ENCODE data around the gene TAOK1. TPM values are rescaled to one million over a fixed set of nuclear protein-coding genes. Genes with fewer than 3 reads are reported as not detected.

TAOK1 gene
- total RNA-seq, 4 donors from 2014 or later: 28.7 to 104 (median 42.8) TPM

GRCh38 chr17:29368926-29369325, 21.2 kb upstream of the TAOK1 start:
- H3K27me3 ChIP-seq: no peaks in the 10 kb centered on the region
- TF ChIP-seq CTCF (IDR thresholded peaks at IDR 0.05) (no peak), POLR2A (IDR thresholded peaks at IDR 0.05) (no peak)
- H3K9me3 ChIP-seq: no peaks in the 10 kb centered on the region
- H3K4me1 ChIP-seq: no peaks in the 10 kb centered on the region
- no peak overlapping the region for H3K4me3 ChIP-seq
- no peaks in the 10 kb centered on the region for H3K36me3 ChIP-seq
- DNase-seq: no peak
- H3K27ac ChIP-seq: no peak overlapping the region

- Histone ChIP-seq H3K27ac (no peak overlapping the region), H3K36me3 (no peaks in the 10 kb centered on the region), H3K4me1 (no peaks in the 10 kb centered on the region), H3K4me3 (no peak overlapping the region), H3K27me3 (no peaks in the 10 kb centered on the region), H3K9me3 (no peaks in the 10 kb centered on the region)
- TF ChIP-seq CTCF (IDR thresholded peaks at IDR 0.05) (peak; percentile 77 to 95 (median 86)), POLR2A (IDR thresholded peaks at IDR 0.05) (no peak)
- peak; percentile 54 to 81 (median 54) for DNase-seq
Measured at GRCh38 chr17:29369831-29370735, 20.1 kb upstream of the TAOK1 start.

- H3K36me3 ChIP-seq: no peaks in the 10 kb centered on the region
- H3K27me3 ChIP-seq: no peaks in the 10 kb centered on the region
- no peaks in the 10 kb centered on the region for H3K9me3 ChIP-seq
- H3K4me1 ChIP-seq: peaks cover 0 to 4% (median 0%) of the 10 kb centered on the region in 4 donors
- DNase-seq: no peak
- H3K4me3 ChIP-seq: no peak overlapping the region
- no peak overlapping the region for H3K27ac ChIP-seq
- TF ChIP-seq POLR2A (IDR thresholded peaks at IDR 0.05) (no peak), CTCF (IDR thresholded peaks at IDR 0.05) (no peak)
Measured at GRCh38 chr17:29376667-29377270, 13.4 kb upstream of the TAOK1 start.

GRCh38 chr17:29378500-29378899, 11.7 kb upstream of the TAOK1 start:
- Histone ChIP-seq H3K9me3 (no peaks in the 10 kb centered on the region), H3K4me1 (peaks cover 0 to 4% (median 0%) of the 10 kb centered on the region in 4 donors), H3K27ac (no peak overlapping the region), H3K36me3 (no peaks in the 10 kb centered on the region), H3K4me3 (no peak overlapping the region), H3K27me3 (no peaks in the 10 kb centered on the region)
- DNase-seq: no peak
- TF ChIP-seq POLR2A (IDR thresholded peaks at IDR 0.05) (no peak), CTCF (IDR thresholded peaks at IDR 0.05) (no peak)

GRCh38 chr17:29379084-29379991, 10.8 kb upstream of the TAOK1 start:
- H3K27me3 ChIP-seq: no peaks in the 10 kb centered on the region
- no peak for DNase-seq
- no peak overlapping the region for H3K27ac ChIP-seq
- peaks cover 0 to 4% (median 0%) of the 10 kb centered on the region in 4 donors for H3K4me1 ChIP-seq
- no peak overlapping the region for H3K4me3 ChIP-seq
- no peaks in the 10 kb centered on the region for H3K36me3 ChIP-seq
- no peaks in the 10 kb centered on the region for H3K9me3 ChIP-seq
- TF ChIP-seq POLR2A (IDR thresholded peaks at IDR 0.05) (no peak), CTCF (IDR thresholded peaks at IDR 0.05) (no peak)

Data from Peyer's patch (tissue), 4 donors.